Measurements from ENCODE around the gene B9D2. TPM values are rescaled to one million over a fixed set of nuclear protein-coding genes. Genes with fewer than 3 reads are reported as not detected.
A peak's percentile ranks its signal among the peaks of the same experiment; 100 is the strongest.

Gene B9D2
- total RNA-seq, 4 donors from 2014 or later: 6.4 to 9.3 TPM; not detected in 2

GRCh38 chr19:41310033-41310831 lies 53.7 kb downstream of the B9D2 start, which contains the start of gene CCDC97:
TSS of gene CCDC97 (plus strand) at chr19:41310172. CDS start at chr19:41310311, 139 bp downstream.
- in situ Hi-C loops (cut with MboI; ENCODE audit: low pct_ligation_motif_present in 1 of 4, low pct_unique_long_range_greater_than_20kb in 1 of 4, low sequenced_read_pairs in 3 of 4) (no loop called here), intact Hi-C loops (cut with DNase I; ENCODE audit: low total_unique reads) (no loop called here)
- peak; percentile 90 for DNase-seq
- WGBS, 2 donors (ENCODE audit: low coverage in 1 of 2): 1% methylated on average over 35 to 47 of the region's 47 CpGs
- Histone ChIP-seq H3K36me3 (peaks cover 0 to 28% (median 10%) of the 10 kb centered on the region in 4 donors), H3K27me3 (no peaks in the 10 kb centered on the region), H3K27ac (peak within 1 kb of the TSS; percentile 91 to 96 (median 93)), H3K4me3 (peak within 1 kb of the TSS; percentile 60 to 67 (median 64)), H3K9me3 (no peaks in the 10 kb centered on the region), H3K4me1 (peaks cover 22 to 52% (median 34%) of the 10 kb centered on the region in 4 donors)
- TF ChIP-seq POLR2A (IDR thresholded peaks at IDR 0.05): peak; percentile 76
- no peak for TF ChIP-seq CTCF (IDR thresholded peaks at IDR 0.05)
- TF ChIP-seq POLR2AphosphoS5 (IDR thresholded peaks at IDR 0.05): peak; percentile 61 to 88 (median 73)

- peaks cover 22 to 60% (median 34%) of the 10 kb centered on the region in 4 donors for H3K4me1 ChIP-seq
- no peaks in the 10 kb centered on the region for H3K27me3 ChIP-seq
- H3K27ac ChIP-seq: peak overlapping the region; percentile 91 to 96 (median 93)
- in situ Hi-C loops (cut with MboI; ENCODE audit: low pct_ligation_motif_present in 1 of 4, low pct_unique_long_range_greater_than_20kb in 1 of 4, low sequenced_read_pairs in 3 of 4): no loop called here
- no peak for DNase-seq
- intact Hi-C loops (cut with DNase I; ENCODE audit: low total_unique reads): loop anchor here (5.0 kb wide), 1 partner anchor 37 kb away; no protein-coding TSS in a partner anchor
- TF ChIP-seq CTCF (IDR thresholded peaks at IDR 0.05): no peak
- peak; percentile 6 to 63 (median 39) for TF ChIP-seq POLR2AphosphoS5 (IDR thresholded peaks at IDR 0.05)
- H3K4me3 ChIP-seq: peak overlapping the region; percentile 60 to 67 (median 64)
- 0 to 7% methylated on average over 14 to 26 of the region's 26 CpGs for WGBS, 2 donors (ENCODE audit: low coverage in 1 of 2)
- no peaks in the 10 kb centered on the region for H3K9me3 ChIP-seq
- H3K36me3 ChIP-seq: peaks cover 0 to 32% (median 14%) of the 10 kb centered on the region in 4 donors
These were observed 54.5 kb downstream of the B9D2 start for GRCh38 chr19:41309180-41310032.

GRCh38 chr19:41308450-41309179 lies 55.3 kb downstream of the B9D2 start:
- WGBS, 2 donors (ENCODE audit: low coverage in 1 of 2): 0 to 19% methylated on average over 1 to 8 of the region's 8 CpGs
- H3K4me1 ChIP-seq: peaks cover 22 to 61% (median 34%) of the 10 kb centered on the region in 4 donors
- intact Hi-C loops (cut with DNase I; ENCODE audit: low total_unique reads): loop anchor here (5.0 kb wide), 1 partner anchor 36 kb away; no protein-coding TSS in a partner anchor
- no peaks in the 10 kb centered on the region for H3K27me3 ChIP-seq
- H3K36me3 ChIP-seq: peaks cover 0 to 40% (median 16%) of the 10 kb centered on the region in 4 donors
- TF ChIP-seq EP300 (IDR thresholded peaks at IDR 0.05; ENCODE audit: low read depth) (no peak), CTCF (IDR thresholded peaks at IDR 0.05) (peak; percentile 98 to 99 (median 99)), POLR2AphosphoS5 (IDR thresholded peaks at IDR 0.05) (peak in 2 of 3 donors; percentile 67 to 69), POLR2A (IDR thresholded peaks at IDR 0.05) (peak; percentile 22)
- in situ Hi-C loops (cut with MboI; ENCODE audit: low pct_ligation_motif_present in 1 of 4, low pct_unique_long_range_greater_than_20kb in 1 of 4, low sequenced_read_pairs in 3 of 4): no loop called here
- peak; percentile 97 for DNase-seq
- H3K9me3 ChIP-seq: no peaks in the 10 kb centered on the region
- peak overlapping the region in 1 of 4 donors; percentile 60 for H3K4me3 ChIP-seq
- H3K27ac ChIP-seq: peak overlapping the region; percentile 91 to 96 (median 93)

Data from transverse colon (tissue), 4 donors.